Breast epithelium (tissue), 4 donors: Measurements from ENCODE around the gene TPGS2. TPM values are rescaled to one million over a fixed set of nuclear protein-coding genes. Genes with fewer than 3 reads are reported as not detected.
A peak's percentile ranks its signal among the peaks of the same experiment; 100 is the strongest.

ENCODE experiments used
- DNase-seq, 2 donors: peaks; one replicate each; pipeline ENCODE4 v3.0.0-alpha.2; 2019; ENCODE audit warnings: low spot score in 2 of 2
- H3K27ac ChIP-seq, 2 donors: fragments of 200-600 bp; sonication (generic) in 1 of 2; one replicate each; pipeline ENCODE4 v1.5.1; 2016 to 2019; ENCODE audit warnings: mild to moderate bottlenecking in 1 of 2
- H3K27me3 ChIP-seq, 2 donors: fragments of 200-600 bp; sonication (generic) in 1 of 2; one replicate each; pipeline versions ENCODE4 v1.5.1 to v1.6.0; 2017 to 2019; ENCODE audit warnings: control low read depth in 1 of 2, mild to moderate bottlenecking in 1 of 2
- H3K36me3 ChIP-seq: fragments of 200-600 bp; one replicate; pipeline ENCODE4 v1.5.1; 2019
- H3K4me1 ChIP-seq, 2 donors: fragments of 200-600 bp; sonication (generic); one replicate each; pipeline ENCODE4 v1.5.1; 2016 to 2019; ENCODE audit warnings: control low read depth in 1 of 2
- H3K4me3 ChIP-seq, 3 donors: fragments of 200-600 bp; sonication (generic); 1 replicate in 2 of 3; 2 replicates in 1 of 3; pipeline ENCODE4 v1.5.1; 2016 to 2019; ENCODE audit warnings: mild to moderate bottlenecking in 3 of 3, moderate library complexity in 2 of 3
- H3K9me3 ChIP-seq, 2 donors: fragments of 200-600 bp; sonication (generic) in 1 of 2; one replicate each; pipeline ENCODE4 v1.5.1; 2016 to 2019; ENCODE audit warnings: control low read depth in 1 of 2
- POLR2A ChIP-seq: fragments of 450-650 bp; IDR thresholded peaks from one replicate; pipeline ENCODE4 v1.6.1; 2016; ENCODE audit warnings: antibody characterized with exemption, mild to moderate bottlenecking, moderate library complexity
- POLR2AphosphoS5 ChIP-seq, 3 donors: sonication (generic); formaldehyde crosslinking; IDR thresholded peaks; one replicate each; pipeline ENCODE4 v1.6.1; 2017; ENCODE audit warnings: antibody characterized with exemption in 3 of 3
- intact Hi-C: fragments of 100-400 bp; cut with DNase I; formaldehyde crosslinking; loops from one replicate; pipeline ENCODE4 v1.15.1; 2023; ENCODE audit warnings: low total_unique reads
- total RNA-seq, 3 donors: library from RNA; depleted of rRNA; stranded (reverse); fragments of >200 nt; gene quantifications; one replicate each; pipeline ENCODE4 v1.1.0, GENCODE V29; 2016
- TF ChIP-seq, protein P1 (sequence below), 3 donors: fragments of 450-650 bp; IDR thresholded peaks; one replicate each; pipeline ENCODE4 v1.5.1; 2016 to 2017; ENCODE audit warnings: antibody characterized with exemption in 3 of 3, mild to moderate bottlenecking in 3 of 3, moderate library complexity in 3 of 3

Gene TPGS2
- total RNA-seq, 3 donors from 2014 or later = 70.8 to 98.7 (median 91.8) TPM

DNA sequence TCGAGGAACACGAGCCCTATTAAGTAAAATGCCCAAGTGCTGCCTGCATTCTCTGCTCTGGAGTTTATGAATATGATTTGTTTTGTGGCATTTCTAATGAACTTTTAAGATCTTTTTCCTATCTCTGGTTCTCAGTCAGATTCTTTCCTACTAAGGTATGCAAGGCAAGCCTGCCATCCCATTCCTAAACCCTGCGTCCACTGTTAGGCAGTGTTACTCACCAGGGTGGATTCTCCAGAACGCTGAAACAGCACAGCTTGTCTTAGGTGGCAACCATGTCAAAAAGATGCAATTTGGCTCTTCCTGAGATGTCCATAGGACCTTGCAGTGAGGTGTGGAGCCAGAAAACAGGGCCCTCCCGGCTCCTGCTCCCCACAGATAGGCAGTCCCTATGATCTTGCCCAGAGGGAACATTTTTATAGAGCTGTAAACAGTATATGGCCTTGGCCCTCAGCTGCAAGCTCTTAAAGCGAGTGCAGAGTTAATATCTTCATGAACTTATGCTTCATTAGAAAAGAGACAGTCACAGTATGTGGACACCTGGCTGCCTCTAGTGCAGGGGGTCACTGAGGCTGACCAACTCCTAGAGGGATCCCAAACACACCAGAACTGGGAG is 84.4 kb downstream of the TPGS2 start:
- TF ChIP-seq POLR2AphosphoS5 (IDR thresholded peaks at IDR 0.05) = no peak
- TF ChIP-seq, protein P1, sequence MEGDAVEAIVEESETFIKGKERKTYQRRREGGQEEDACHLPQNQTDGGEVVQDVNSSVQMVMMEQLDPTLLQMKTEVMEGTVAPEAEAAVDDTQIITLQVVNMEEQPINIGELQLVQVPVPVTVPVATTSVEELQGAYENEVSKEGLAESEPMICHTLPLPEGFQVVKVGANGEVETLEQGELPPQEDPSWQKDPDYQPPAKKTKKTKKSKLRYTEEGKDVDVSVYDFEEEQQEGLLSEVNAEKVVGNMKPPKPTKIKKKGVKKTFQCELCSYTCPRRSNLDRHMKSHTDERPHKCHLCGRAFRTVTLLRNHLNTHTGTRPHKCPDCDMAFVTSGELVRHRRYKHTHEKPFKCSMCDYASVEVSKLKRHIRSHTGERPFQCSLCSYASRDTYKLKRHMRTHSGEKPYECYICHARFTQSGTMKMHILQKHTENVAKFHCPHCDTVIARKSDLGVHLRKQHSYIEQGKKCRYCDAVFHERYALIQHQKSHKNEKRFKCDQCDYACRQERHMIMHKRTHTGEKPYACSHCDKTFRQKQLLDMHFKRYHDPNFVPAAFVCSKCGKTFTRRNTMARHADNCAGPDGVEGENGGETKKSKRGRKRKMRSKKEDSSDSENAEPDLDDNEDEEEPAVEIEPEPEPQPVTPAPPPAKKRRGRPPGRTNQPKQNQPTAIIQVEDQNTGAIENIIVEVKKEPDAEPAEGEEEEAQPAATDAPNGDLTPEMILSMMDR (IDR thresholded peaks at IDR 0.05) = no peak
- TF ChIP-seq POLR2A = no peak

More for the DNA sequence above, 84.4 kb downstream of the TPGS2 start:
- no peaks in the 10 kb centered on the region for H3K36me3 ChIP-seq
- no peaks in the 10 kb centered on the region for H3K4me1 ChIP-seq
- no peak overlapping the region for H3K4me3 ChIP-seq
- peak overlapping the region; percentile 58 to 79 for H3K27ac ChIP-seq
- intact Hi-C loops = no loop called here
- H3K27me3 ChIP-seq = no peaks in the 10 kb centered on the region
- DNase-seq = no peak
- no peaks in the 10 kb centered on the region for H3K9me3 ChIP-seq

Other genes starting within 250 kb of the TPGS2 start
- gene KIAA1328, start 125 bp upstream of the TPGS2 start, total RNA-seq = 10 to 100 TPM; 17.4 to 36.1 (median 25.6) TPM